SK-N-SH (cell line): ENCODE measurements around the gene MMUT.

ENCODE experiments used
- CHD2 ChIP-seq: fragments of 150-350 bp; IDR thresholded peaks from 2 replicates; pipeline ENCODE4 v1.6.1; 2018; ENCODE audit warnings: low read length; ENCODE audit not compliant: partially characterized antibody
- EP300 ChIP-seq, 2 experiments: IDR thresholded peaks; 2 replicates each; pipeline versions ENCODE4 v1.4.0 to v1.6.1; 2012; ENCODE audit warnings: borderline replicate concordance in 1 of 2, low read depth in 1 of 2, low read length in 1 of 2
- EZH2phosphoT487 ChIP-seq: fragments of 200-600 bp; sonication (generic); IDR thresholded peaks from 2 replicates; pipeline ENCODE4 v1.6.1; 2017; ENCODE audit warnings: low read depth, mixed run types, mild to moderate bottlenecking, antibody characterized with exemption, moderate library complexity, borderline replicate concordance
- GABPA ChIP-seq: IDR thresholded peaks from 2 replicates; pipeline ENCODE4 v1.4.0; 2012; ENCODE audit warnings: low read depth, mild to moderate bottlenecking
- MAX ChIP-seq: IDR thresholded peaks from 2 replicates; pipeline ENCODE4 v1.4.0; 2012; ENCODE audit warnings: low read depth
- NFIC ChIP-seq: IDR thresholded peaks from 2 replicates; pipeline ENCODE4 v1.4.0; 2012; ENCODE audit warnings: borderline replicate concordance
- NRF1 ChIP-seq: IDR thresholded peaks from 2 replicates; pipeline ENCODE4 v1.6.1; 2012; ENCODE audit warnings: low read depth, mild to moderate bottlenecking, low read length
- POLR2AphosphoS5 ChIP-seq: IDR thresholded peaks from 2 replicates; pipeline ENCODE4 v1.6.1; 2012; ENCODE audit warnings: low read depth, low read length
- RAD21 ChIP-seq: IDR thresholded peaks from 2 replicates; pipeline ENCODE4 v1.6.1; 2012; ENCODE audit warnings: mild to moderate bottlenecking, low read length
- TCF12 ChIP-seq: IDR thresholded peaks from 2 replicates; pipeline ENCODE4 v1.4.0; 2012
- USF1 ChIP-seq: IDR thresholded peaks from 2 replicates; pipeline ENCODE4 v1.4.0; 2012; ENCODE audit warnings: low read depth, borderline replicate concordance
- YY1 ChIP-seq: IDR thresholded peaks from 2 replicates; pipeline ENCODE4 v1.4.0; 2012; ENCODE audit warnings: low read depth, mild to moderate bottlenecking
- TF ChIP-seq, protein P1 (sequence below): fragments of 200-600 bp; sonication (generic); IDR thresholded peaks from 2 replicates; pipeline ENCODE4 v1.6.1; 2017; ENCODE audit warnings: antibody characterized with exemption, mild to moderate bottlenecking, moderate library complexity

DNA sequence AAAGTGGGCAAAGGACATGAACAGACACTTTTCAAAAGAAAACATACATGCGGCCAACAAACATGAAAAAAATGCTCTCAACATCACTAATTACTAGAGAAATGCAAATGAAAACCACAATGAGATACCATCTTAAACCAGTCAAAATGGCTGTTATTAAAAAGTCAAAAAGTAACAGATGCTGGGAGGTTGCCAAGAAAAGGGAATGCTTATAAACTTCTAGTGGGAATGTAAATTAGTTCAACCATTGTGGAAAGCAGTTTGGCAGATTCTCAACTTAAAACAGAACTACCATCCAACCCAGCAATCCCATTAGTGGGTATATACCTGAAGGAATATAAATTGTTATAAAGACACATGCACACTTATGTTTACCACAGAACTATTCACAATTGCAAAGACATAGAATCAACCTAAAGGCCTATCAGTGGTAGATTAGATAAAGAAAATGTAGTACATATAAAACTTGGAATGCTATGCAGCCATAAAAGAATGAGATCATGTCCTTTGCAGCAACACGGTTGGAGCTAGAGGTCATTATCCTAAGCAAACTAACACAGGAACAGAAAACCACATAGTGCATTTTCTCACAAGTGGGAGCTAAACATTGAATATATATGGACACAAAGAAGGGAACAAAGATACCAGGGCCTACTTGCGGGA is 16.4 kb upstream of the MMUT start:
- TF ChIP-seq, protein P1, sequence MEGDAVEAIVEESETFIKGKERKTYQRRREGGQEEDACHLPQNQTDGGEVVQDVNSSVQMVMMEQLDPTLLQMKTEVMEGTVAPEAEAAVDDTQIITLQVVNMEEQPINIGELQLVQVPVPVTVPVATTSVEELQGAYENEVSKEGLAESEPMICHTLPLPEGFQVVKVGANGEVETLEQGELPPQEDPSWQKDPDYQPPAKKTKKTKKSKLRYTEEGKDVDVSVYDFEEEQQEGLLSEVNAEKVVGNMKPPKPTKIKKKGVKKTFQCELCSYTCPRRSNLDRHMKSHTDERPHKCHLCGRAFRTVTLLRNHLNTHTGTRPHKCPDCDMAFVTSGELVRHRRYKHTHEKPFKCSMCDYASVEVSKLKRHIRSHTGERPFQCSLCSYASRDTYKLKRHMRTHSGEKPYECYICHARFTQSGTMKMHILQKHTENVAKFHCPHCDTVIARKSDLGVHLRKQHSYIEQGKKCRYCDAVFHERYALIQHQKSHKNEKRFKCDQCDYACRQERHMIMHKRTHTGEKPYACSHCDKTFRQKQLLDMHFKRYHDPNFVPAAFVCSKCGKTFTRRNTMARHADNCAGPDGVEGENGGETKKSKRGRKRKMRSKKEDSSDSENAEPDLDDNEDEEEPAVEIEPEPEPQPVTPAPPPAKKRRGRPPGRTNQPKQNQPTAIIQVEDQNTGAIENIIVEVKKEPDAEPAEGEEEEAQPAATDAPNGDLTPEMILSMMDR = no peak
- TF ChIP-seq EZH2phosphoT487 (no peak), USF1 (no peak), GABPA (no peak), NRF1 (no peak), POLR2AphosphoS5 (no peak), MAX (no peak), TCF12 (no peak), YY1 (no peak), CHD2 (no peak), NFIC (no peak), EP300 (IDR thresholded peaks at IDR 0.05; ENCODE audit: borderline replicate concordance in 1 of 2, low read depth in 1 of 2, low read length in 1 of 2) (no peak), RAD21 (no peak)
